ENCODE results near the gene DNAJC4.

Gene DNAJC4

DNA sequence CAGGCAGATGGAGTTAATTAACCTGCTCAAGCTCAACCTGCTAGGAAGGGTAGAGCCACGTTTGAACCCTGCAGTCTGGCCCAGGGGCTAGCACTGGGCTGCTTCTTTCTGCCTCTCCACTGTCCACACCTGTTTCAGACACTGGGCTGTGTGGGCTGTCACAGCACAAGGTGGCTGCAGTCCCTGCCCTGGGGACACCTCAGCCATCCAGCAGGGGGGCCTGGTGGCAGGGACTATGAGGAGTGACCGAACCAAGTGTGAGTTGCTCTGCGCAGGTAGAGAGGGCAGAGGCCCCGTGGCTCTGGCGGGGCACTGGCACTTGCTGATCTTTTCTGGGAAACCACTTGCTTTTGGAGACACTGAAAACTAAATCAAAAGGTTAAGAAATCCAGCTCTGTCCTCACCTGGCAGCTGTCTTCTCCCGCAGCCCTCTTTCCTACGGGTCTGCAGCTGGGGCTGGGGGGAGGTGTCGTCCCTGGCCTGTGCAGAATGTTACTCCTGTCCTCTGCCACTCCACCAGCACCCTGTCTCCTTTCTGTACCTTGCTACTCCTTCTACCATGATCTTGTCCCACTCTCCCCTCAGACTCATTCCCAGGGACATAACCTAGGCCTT, 48.3 kb downstream of the DNAJC4 start:
- no peak for DNase-seq (ENCODE audit: low read depth)

DNA sequence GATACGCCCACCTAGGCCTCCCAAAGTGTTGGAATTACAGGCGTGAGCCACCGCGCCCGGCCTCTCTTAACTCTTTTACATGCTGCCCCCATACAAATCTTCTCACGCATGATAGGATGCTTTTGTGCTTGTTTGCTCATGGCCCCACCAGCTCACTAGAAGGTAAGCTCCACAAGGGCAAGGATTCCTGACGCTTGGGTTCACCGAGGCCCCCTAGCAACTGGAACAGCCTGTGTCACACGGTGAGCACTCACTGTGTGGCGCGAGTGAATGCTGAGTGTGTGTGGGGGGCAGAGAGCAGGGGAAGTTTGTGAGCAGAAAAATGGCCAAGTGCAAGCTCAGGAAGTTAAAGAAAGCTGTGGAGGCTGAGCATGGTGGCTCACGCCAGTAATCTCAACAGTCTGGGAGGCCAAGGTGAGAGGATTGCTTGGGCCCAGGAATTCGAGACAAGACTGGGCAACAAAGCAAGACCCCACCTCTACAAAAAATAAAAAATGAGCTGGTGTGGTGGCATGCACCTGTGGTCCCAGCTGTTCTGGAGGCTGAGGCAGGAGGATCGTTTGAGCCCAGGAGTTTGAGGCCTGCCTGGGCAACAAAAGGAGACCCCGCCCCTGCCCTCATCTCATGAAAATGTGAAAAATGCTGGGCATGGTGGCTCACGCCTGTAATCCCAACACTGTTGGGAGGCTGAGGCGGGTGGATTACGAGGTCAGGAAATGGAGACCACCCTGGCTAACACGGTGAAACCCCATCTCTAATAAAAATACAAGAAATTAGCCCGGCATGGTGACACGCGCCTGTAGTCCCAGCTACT, 51.8 kb downstream of the DNAJC4 start:
- no peak for DNase-seq (ENCODE audit: low read depth)

DNA sequence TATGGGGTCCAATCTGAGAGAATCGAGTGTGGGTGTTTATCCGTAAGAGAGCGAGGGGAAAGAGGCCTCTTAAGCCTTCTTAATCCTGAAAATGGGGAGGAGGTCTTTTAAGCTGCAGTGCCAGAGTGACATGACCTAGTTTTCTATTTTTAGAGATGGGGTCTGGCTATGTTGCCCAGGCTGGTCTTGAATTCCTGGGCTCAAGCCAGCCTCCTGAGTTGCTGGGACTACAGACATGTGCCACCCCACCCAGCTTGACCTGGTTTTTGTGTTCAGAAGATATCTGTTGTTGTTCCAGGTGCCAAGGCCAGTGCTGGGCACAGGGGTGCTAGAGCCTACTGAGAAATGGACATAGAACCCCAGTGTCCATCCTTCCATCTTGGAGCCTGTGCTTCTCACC, 52.7 kb downstream of the DNAJC4 start:
- no peak for DNase-seq (ENCODE audit: low read depth)

Measured in activated T-cell treated with anti-CD3 and anti-CD28 coated beads for 24 hours (primary cell).